HG02642 (cell line): ENCODE measurements around the gene ERC2.
A peak's percentile ranks its signal among the peaks of the same experiment; 100 is the strongest.

Experiments used
- ATAC-seq: cut with Tn5 transposase; IDR thresholded peaks from one replicate; pipeline ENCODE4 v1.9.1; 2021; ENCODE audit warnings: mild to moderate bottlenecking; ENCODE audit not compliant: unreplicated experiment, poor library complexity

Gene ERC2

GRCh38 chr3:55682461-55682860 lies 785.8 kb downstream of the ERC2 start:
- ATAC-seq: no peak

- no peak for ATAC-seq
These were observed 789.6 kb downstream of the ERC2 start for GRCh38 chr3:55678546-55679216.

GRCh38 chr3:55676643-55677042 lies 791.6 kb downstream of the ERC2 start:
- ATAC-seq: no peak

DNA sequence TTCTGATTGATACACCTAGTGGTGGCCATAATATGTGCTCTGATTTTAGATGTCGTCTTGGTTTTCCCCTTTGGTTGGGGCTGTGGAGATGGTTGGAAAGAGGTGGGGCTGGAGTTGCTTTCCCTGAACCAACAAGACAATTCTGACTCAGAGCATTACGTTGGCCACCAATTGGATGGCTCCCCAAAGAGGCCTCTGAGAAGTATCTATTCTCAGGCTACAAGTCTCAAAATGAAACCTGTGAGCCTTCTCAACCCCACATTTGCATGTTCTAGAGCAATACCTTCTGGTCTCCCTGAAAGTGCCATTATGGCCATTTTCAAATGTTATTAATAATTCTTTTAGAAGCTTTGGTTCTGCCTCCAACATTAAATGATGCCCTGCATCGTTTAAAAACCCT lies 792.8 kb downstream of the ERC2 start:
- ATAC-seq: peak; percentile 98

DNA sequence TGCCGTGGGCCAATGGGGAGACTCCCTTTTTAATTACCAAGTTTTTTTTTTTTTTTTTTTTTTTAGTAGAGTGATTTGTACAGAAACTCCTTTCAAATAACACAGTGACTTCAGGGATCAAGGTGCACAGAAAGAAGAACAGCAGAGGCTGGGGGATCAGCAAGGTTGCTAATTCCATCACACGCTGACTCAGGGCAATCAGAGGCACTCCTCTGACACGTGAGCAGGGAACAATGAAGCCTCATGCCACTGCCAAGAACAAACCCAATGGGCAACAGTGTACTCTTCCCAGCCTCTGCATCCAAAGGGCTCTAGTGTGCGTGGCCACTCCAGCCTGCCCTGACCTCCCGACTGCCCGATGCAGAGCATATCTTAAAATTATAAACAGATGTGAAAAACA lies 794.5 kb downstream of the ERC2 start:
- no peak for ATAC-seq

DNA sequence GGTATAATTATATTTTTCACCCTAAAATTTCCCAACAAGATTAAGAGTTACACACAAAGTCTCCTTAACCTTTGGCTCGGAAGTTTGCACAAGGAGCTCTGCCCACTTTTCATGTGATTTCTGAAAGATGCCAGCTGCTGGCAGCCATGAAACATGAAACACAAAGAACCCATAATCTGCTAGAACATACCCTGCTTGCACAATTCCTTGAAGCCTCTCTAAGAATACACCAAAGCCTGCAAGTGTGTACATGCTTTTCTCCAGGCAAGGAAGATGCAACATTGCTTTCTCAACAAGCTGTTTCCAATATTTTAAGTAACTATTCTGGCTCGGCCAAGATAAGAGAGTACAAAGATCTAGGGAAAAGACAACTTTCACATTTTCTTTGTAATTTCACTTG lies 799.1 kb downstream of the ERC2 start:
- no peak for ATAC-seq

DNA sequence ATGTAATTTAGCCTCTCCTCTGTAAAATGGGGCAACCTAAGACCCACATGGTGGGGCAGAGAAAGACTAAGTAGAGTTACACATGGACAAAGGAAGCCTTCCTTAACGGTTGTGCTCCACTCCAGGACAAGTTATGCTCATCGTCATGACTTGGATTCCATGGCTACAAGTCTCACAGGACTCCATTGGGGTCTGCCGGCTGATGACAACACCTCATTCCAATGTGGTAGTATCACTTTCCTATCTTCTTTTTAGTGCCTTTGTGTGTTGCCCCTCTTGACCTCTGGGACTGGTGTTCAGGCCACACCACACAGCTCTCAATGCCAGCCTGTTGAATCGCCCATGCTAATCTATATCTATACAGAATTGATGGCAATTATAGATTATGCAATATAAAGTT lies 799.9 kb downstream of the ERC2 start:
- ATAC-seq: no peak

GRCh38 chr3:55664387-55664786 lies 803.9 kb downstream of the ERC2 start:
- ATAC-seq: no peak

- no peak for ATAC-seq
These were observed 805.6 kb downstream of the ERC2 start for GRCh38 chr3:55662683-55663082.

DNA sequence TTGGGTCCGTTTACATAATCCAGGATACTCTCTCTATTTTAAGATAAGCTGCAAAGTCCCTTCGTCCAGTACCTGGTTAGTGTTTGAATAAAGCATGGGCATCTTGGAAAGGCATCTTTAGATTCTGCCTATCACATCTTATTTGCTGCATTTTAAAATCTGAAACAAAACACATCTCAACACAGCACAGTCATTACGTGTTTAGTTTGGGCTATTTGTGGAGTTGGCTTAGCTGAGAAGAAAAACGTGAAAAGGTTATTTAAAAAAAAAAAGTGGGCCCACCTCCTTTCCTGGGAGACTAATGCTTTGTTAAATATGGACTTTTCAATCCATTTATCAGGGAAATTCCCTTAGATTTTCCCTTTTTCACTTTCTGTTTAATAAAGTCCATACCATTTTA lies 806.7 kb downstream of the ERC2 start:
- peak; percentile 1 for ATAC-seq

- ATAC-seq: peak; percentile 48
These were observed 807.1 kb downstream of the ERC2 start for GRCh38 chr3:55661141-55661540.

GRCh38 chr3:55660642-55661041 lies 807.6 kb downstream of the ERC2 start:
- ATAC-seq: no peak

GRCh38 chr3:55659701-55660100 lies 808.6 kb downstream of the ERC2 start:
- ATAC-seq: no peak

DNA sequence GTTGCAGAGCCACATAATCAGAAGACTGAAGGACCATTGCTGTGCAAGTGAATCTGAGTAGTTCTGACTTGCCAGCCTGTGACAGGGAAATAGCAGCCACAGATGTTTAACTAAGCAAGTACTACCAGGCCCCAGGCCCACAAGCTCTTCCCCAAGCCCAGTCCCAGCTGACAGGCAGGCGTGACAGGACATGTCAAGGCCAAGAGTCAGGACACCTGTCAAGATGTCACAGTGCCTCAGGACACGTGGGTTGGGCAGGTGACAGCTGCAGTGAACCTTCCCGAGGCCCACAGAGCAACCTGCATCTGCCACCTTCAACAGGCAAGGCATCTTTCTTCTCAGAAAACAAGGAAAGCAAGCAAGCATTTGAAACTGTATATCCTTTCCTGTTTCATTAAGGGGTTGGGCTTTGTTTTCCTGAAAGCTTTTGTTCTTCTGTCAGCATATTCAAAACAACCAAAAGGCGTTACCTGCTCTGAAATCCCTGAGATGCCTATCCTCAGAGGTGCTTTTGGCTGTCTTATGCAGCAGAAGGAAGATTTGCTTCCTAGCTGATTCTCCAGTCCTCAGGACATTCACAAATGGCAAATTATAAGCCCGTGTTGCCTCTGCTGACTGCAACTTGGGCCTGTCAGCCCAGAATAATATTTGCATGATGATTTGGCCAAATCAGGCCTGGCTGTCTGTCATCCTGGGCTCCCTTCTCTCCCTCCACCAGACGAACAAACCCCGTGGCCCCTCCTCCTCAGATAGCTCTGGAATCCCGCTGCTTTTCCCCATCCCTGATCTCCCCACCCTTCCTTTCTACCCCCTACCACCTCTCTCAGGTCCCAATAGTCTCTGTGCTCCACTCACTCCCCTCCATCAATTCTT lies 809.3 kb downstream of the ERC2 start:
- peak; percentile 37 for ATAC-seq

DNA sequence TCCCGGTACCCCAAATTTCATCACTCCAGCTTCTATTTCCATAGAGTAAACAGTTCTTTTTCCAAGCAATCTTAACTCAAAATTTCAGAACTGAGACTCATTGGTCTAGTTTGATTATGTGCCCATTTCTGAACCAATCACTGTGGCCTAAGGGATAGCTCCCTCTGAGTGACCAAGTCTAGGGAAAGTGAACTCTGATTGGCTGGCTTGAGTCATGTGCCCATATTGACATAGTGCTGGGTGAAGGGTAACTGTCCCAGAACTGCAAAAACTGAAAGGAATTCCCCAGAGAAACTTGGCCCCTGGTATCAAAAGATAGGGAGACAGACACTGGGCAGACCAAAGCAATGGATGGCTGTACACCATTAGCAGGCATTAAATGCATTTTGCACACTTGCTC lies 810.0 kb downstream of the ERC2 start:
- ATAC-seq: peak; percentile 14

DNA sequence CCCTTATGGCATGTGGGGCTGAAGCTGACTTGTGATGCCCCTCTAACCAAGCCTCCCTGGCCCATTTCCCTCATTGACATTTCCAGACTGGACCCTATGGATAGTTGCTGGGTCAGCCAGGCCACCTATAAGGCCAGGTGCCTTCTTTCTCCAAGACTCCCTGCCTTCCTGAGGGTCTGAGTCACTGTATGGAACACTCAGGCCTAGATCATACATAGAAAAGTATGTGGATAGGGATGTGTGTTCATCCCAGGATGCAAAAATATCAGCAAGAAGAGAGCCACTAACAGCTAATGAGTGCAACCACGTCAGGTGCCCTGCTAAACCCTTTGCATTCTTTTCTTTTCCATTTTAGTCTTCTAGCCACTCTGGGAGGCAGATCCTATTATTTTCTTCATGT lies 812.7 kb downstream of the ERC2 start:
- no peak for ATAC-seq

DNA sequence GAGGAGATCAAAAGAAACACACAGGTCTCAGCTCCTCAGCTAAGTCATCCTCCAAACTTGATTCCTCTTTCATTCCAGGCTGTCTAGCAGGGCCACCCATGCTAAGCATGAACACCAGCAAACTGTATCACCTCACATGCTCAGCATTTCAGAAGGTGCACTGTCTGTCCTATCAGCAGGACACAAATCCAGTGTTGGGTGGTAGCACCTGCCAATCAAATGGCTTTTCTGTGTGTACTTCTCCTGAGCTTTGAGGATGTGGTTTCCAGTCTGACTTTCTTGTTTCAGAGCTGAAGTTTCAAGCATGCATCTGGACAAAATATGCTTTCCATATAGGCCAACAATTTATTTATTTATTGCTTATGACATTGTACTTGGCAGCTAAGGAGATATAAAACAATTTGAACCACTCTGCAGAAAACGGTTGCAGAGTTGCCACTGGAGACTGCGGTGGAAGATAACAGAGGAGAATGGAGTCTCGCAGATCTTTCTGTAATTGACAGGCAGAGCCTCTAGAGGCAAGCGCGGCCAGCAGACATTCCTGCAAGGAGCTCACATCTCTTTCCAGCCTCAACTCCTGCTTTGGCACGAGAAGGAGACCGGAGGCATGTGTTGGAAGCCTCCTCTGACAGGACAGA lies 814.0 kb downstream of the ERC2 start:
- peak; percentile 88 for ATAC-seq

DNA sequence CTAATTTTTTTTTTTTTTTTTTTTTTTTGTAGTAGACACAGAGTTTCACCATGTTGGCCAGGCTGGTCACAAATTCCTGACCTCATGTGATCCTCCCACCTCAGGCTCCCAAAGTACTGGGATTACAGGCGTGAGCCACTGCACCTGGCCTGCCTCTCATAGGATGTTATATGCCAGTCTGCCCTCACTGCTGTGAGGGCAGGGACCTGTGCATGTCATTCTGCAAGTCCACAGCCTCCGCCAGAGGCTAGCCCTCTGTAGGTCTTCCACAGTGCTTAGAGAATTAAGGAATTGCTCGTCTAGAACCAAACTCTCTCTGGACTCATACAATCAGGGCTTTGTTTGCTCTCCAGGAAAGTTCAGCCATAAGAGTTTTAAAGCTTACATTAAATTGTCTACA lies 817.3 kb downstream of the ERC2 start:
- ATAC-seq: no peak

DNA sequence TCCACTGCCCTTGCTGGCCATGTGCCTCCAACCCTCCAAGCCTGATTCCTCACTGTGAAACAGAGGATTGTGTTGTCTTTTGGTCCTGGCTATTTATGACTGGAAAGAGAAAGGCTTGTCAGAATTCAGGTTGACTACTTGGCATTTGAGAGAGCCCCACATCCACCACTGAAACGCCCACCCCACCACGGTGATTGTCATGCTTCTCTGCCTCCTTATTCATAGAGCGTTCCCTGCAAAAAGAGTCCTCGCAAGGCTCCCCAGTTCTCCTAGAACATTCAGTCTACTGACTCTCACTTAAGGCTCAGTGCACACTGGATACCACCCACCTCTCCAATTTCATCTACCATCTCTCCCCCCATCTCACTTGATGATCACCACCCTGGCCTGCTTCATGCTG lies 818.3 kb downstream of the ERC2 start:
- no peak for ATAC-seq

- ATAC-seq: no peak
These were observed 818.7 kb downstream of the ERC2 start for GRCh38 chr3:55649554-55649953.

GRCh38 chr3:55648591-55649318 lies 819.5 kb downstream of the ERC2 start:
- no peak for ATAC-seq
